GM23338 (cell line): ENCODE results near the gene TAF11. TPM values are rescaled to one million over a fixed set of nuclear protein-coding genes. Genes with fewer than 3 reads are reported as not detected.
"Not testable (repeated sequence)": the region's sequence is repeated elsewhere in the genome, so short reads cannot be mapped to it uniquely, and the experiment has no call there.

Experiments used
- ATAC-seq: fragments of 200-7000 bp; cut with Tn5 transposase; 3 replicates; pipeline ENCODE4 v1.9.1; 2020
- DNase-seq: peaks from one replicate; pipeline ENCODE4 v3.0.0-alpha.2; 2015; ENCODE audit warnings: low spot score
- H2AFZ ChIP-seq: fragments of 200-600 bp; sonication (generic); 2 replicates; pipeline ENCODE4 v1.8.0; 2016; ENCODE audit warnings: antibody characterized with exemption, mild to moderate bottlenecking, moderate library complexity
- H3F3A ChIP-seq: fragments of 200-600 bp; sonication (generic); replicated peaks from 2 replicates; pipeline ENCODE4 v1.8.0; 2017; ENCODE audit warnings: antibody characterized with exemption, mixed run types, low read depth
- H3K27ac ChIP-seq: fragments of 200-600 bp; sonication (generic); 2 replicates; pipeline ENCODE4 v1.6.1; 2016; ENCODE audit warnings: low read depth
- H3K27me3 ChIP-seq: fragments of 200-600 bp; sonication (generic); 2 replicates; pipeline ENCODE4 v1.8.0; 2016; ENCODE audit warnings: mild to moderate bottlenecking, mixed run types, moderate library complexity; ENCODE audit not compliant: insufficient read depth
- H3K36me3 ChIP-seq: fragments of 200-600 bp; sonication (generic); 2 replicates; pipeline ENCODE4 v1.8.0; 2016; ENCODE audit warnings: mild to moderate bottlenecking; ENCODE audit not compliant: insufficient read depth
- H3K4me1 ChIP-seq: fragments of 200-600 bp; sonication (generic); 2 replicates; pipeline ENCODE4 v1.8.0; 2016; ENCODE audit warnings: mild to moderate bottlenecking, moderate library complexity; ENCODE audit not compliant: insufficient read depth
- H3K4me2 ChIP-seq: fragments of 200-600 bp; sonication (generic); 2 replicates; pipeline ENCODE4 v1.7.1; 2017; ENCODE audit warnings: mixed run types
- H3K4me3 ChIP-seq: fragments of 200-600 bp; sonication (generic); 2 replicates; pipeline ENCODE4 v1.6.1; 2016; ENCODE audit warnings: mixed run types
- H3K79me2 ChIP-seq: fragments of 200-600 bp; sonication (generic); replicated peaks from 2 replicates; pipeline ENCODE4 v1.8.0; 2017; ENCODE audit warnings: mild to moderate bottlenecking; ENCODE audit not compliant: insufficient read depth
- H3K9me2 ChIP-seq: fragments of 200-600 bp; sonication (generic); 2 replicates; pipeline ENCODE4 v1.8.0; 2017; ENCODE audit not compliant: insufficient read depth
- H4K20me1 ChIP-seq: fragments of 200-600 bp; sonication (generic); replicated peaks from 2 replicates; pipeline ENCODE4 v1.8.0; 2017; ENCODE audit warnings: mild to moderate bottlenecking; ENCODE audit not compliant: insufficient read depth
- H3K27ac Mint-ChIP-seq: 2 replicates; pipeline ENCODE4 v1.8.0; 2020; ENCODE audit warnings: inconsistent platforms, mild to moderate bottlenecking, moderate library complexity, mixed read lengths
- H3K27me3 Mint-ChIP-seq: 3 replicates; pipeline ENCODE4 v1.8.0; 2022; ENCODE audit warnings: low read depth, mild to moderate bottlenecking, moderate library complexity, mixed read lengths, inconsistent platforms; ENCODE audit not compliant: insufficient read depth, poor library complexity
- H3K36me3 Mint-ChIP-seq: 3 replicates; pipeline ENCODE4 v1.8.0; 2021; ENCODE audit warnings: low read depth, mild to moderate bottlenecking, inconsistent platforms, moderate library complexity, mixed read lengths
- H3K4me1 Mint-ChIP-seq: 3 replicates; pipeline ENCODE4 v1.8.0; 2020; ENCODE audit warnings: mild to moderate bottlenecking, inconsistent platforms, mixed read lengths
- H3K4me3 Mint-ChIP-seq: 3 replicates; pipeline ENCODE4 v1.8.0; 2021; ENCODE audit warnings: moderate library complexity, mild to moderate bottlenecking, inconsistent platforms, mixed read lengths
- H3K9me3 Mint-ChIP-seq: 3 replicates; pipeline ENCODE4 v1.8.0; 2020; ENCODE audit warnings: moderate library complexity, mild to moderate bottlenecking, inconsistent platforms, mixed read lengths
- CREB1 ChIP-seq: fragments of 250-450 bp; sonication (Bioruptor Pico); IDR thresholded peaks from 2 replicates; pipeline ENCODE4 v1.5.0; 2020; ENCODE audit warnings: low read depth, mild to moderate bottlenecking, moderate library complexity
- STAT1 ChIP-seq: IDR thresholded peaks from one replicate; pipeline ENCODE4 v1.6.1; 2016; ENCODE audit warnings: antibody characterized with exemption; ENCODE audit not compliant: unreplicated experiment
- ZNF331 ChIP-seq: fragments of 250-450 bp; sonication (Bioruptor Pico); IDR thresholded peaks from 2 replicates; pipeline ENCODE4 v1.5.0; 2020; ENCODE audit warnings: low read depth, mild to moderate bottlenecking, moderate library complexity
- polyA plus RNA-seq: library from polyadenylated mRNA; unstranded; fragments of >200 nt; fragmentation: Nextera tagmentation; extraction: Ambion mirVana; gene quantifications from 2 replicates; pipeline ENCODE4 v1.2.1, GENCODE V29; 2016
- total RNA-seq: library from RNA; depleted of rRNA; stranded (reverse); fragments of >200 nt; shearing (Covaris generic); gene quantifications from 2 replicates; pipeline ENCODE4 v1.2.3, GENCODE V29; 2014
- TF ChIP-seq, protein P1 (sequence below): fragments of 250-450 bp; sonication (Bioruptor Pico); IDR thresholded peaks from 2 replicates; pipeline ENCODE4 v1.5.0; 2020; ENCODE audit warnings: mild to moderate bottlenecking, moderate library complexity

Gene TAF11
- total and polyA plus RNA-seq, 2 experiments from 2014 or later, result 51.1 to 65.3 TPM

- TF ChIP-seq, protein P1, sequence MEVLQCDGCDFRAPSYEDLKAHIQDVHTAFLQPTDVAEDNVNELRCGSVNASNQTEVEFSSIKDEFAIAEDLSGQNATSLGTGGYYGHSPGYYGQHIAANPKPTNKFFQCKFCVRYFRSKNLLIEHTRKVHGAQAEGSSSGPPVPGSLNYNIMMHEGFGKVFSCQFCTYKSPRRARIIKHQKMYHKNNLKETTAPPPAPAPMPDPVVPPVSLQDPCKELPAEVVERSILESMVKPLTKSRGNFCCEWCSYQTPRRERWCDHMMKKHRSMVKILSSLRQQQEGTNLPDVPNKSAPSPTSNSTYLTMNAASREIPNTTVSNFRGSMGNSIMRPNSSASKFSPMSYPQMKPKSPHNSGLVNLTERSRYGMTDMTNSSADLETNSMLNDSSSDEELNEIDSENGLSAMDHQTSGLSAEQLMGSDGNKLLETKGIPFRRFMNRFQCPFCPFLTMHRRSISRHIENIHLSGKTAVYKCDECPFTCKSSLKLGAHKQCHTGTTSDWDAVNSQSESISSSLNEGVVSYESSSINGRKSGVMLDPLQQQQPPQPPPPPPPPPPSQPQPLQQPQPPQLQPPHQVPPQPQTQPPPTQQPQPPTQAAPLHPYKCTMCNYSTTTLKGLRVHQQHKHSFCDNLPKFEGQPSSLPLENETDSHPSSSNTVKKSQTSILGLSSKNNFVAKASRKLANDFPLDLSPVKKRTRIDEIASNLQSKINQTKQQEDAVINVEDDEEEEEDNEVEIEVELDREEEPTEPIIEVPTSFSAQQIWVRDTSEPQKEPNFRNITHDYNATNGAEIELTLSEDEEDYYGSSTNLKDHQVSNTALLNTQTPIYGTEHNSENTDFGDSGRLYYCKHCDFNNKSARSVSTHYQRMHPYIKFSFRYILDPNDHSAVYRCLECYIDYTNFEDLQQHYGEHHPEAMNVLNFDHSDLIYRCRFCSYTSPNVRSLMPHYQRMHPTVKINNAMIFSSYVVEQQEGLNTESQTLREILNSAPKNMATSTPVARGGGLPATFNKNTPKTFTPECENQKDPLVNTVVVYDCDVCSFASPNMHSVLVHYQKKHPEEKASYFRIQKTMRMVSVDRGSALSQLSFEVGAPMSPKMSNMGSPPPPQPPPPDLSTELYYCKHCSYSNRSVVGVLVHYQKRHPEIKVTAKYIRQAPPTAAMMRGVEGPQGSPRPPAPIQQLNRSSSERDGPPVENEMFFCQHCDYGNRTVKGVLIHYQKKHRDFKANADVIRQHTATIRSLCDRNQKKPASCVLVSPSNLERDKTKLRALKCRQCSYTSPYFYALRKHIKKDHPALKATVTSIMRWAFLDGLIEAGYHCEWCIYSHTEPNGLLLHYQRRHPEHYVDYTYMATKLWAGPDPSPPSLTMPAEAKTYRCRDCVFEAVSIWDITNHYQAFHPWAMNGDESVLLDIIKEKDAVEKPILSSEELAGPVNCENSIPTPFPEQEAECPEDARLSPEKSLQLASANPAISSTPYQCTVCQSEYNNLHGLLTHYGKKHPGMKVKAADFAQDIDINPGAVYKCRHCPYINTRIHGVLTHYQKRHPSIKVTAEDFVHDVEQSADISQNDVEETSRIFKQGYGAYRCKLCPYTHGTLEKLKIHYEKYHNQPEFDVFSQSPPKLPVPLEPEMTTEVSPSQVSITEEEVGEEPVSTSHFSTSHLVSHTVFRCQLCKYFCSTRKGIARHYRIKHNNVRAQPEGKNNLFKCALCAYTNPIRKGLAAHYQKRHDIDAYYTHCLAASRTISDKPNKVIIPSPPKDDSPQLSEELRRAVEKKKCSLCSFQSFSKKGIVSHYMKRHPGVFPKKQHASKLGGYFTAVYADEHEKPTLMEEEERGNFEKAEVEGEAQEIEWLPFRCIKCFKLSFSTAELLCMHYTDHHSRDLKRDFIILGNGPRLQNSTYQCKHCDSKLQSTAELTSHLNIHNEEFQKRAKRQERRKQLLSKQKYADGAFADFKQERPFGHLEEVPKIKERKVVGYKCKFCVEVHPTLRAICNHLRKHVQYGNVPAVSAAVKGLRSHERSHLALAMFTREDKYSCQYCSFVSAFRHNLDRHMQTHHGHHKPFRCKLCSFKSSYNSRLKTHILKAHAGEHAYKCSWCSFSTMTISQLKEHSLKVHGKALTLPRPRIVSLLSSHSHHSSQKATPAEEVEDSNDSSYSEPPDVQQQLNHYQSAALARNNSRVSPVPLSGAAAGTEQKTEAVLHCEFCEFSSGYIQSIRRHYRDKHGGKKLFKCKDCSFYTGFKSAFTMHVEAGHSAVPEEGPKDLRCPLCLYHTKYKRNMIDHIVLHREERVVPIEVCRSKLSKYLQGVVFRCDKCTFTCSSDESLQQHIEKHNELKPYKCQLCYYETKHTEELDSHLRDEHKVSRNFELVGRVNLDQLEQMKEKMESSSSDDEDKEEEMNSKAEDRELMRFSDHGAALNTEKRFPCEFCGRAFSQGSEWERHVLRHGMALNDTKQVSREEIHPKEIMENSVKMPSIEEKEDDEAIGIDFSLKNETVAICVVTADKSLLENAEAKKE (CRISPR knock-in tag), result no peak
- no peak for TF ChIP-seq ZNF331 (CRISPR knock-in tag)
- TF ChIP-seq CREB1 (CRISPR knock-in tag), result peak; percentile 96
Measured at GRCh38 chr6:34888874-34889555, 1.2 kb upstream of the TAF11 start, which contains the start of gene ANKS1A (continued).

GRCh38 chr6:34888514-34888856, 643 bp upstream of the TAF11 start:
- Histone ChIP-seq H3K4me2 (peak overlapping the region; percentile 88), H4K20me1 (peaks cover 9% of the 10 kb centered on the region), H3K27ac (peak overlapping the region; percentile 94), H3K9me2 (no peaks in the 10 kb centered on the region), H3K79me2 (peaks cover 82% of the 10 kb centered on the region), H3K36me3 (0 out of 2 replicates have a peak, but pooled peaks cover 5% of the 10 kb centered on the region), H3K4me3 (peak overlapping the region; percentile 77), H3K27me3 (no peaks in the 10 kb centered on the region), H3F3A (no peaks in the 10 kb centered on the region), H3K4me1 (peaks cover 9% of the 10 kb centered on the region), H2AFZ (no peak overlapping the region)
- Mint-ChIP-seq H3K27ac (peak overlapping the region; percentile 99), H3K36me3 (peaks cover 18% of the 10 kb centered on the region; the same call in 2 of the 3 replicates), H3K27me3 (peaks cover 9% of the 10 kb centered on the region), H3K9me3 (no peaks in the 10 kb centered on the region), H3K4me3 (peak overlapping the region; percentile 100), H3K4me1 (peaks cover 10% of the 10 kb centered on the region)
- no peak for DNase-seq
- TF ChIP-seq STAT1, result no peak
- TF ChIP-seq ZNF331 (CRISPR knock-in tag), result no peak
- ATAC-seq, result no peak

GRCh38 chr6:34885837-34886236, 2.0 kb downstream of the TAF11 start:
- H3K79me2 ChIP-seq, result peaks cover 75% of the 10 kb centered on the region
- not testable (repeated sequence) for H3K27ac Mint-ChIP-seq, H4K20me1 ChIP-seq, H3K4me2 ChIP-seq, H3K27me3 Mint-ChIP-seq, H3F3A ChIP-seq, H3K9me3 Mint-ChIP-seq, H3K4me3 ChIP-seq, H3K4me1 ChIP-seq, H3K4me1 Mint-ChIP-seq, DNase-seq, H3K27me3 ChIP-seq, H3K9me2 ChIP-seq, ATAC-seq, H3K27ac ChIP-seq, H2AFZ ChIP-seq
- 0 out of 2 replicates have a peak, but pooled peaks cover 18% of the 10 kb centered on the region for H3K36me3 ChIP-seq
- peak overlapping the region; percentile 100; the same call in 2 of the 3 replicates for H3K4me3 Mint-ChIP-seq
- peaks cover 22% of the 10 kb centered on the region; the same call in 2 of the 3 replicates for H3K36me3 Mint-ChIP-seq
